HFFc6 (cell line): Measurements from ENCODE around the gene KRT84. TPM values are rescaled to one million over a fixed set of nuclear protein-coding genes. Genes with fewer than 3 reads are reported as not detected.

Experiments used
- DNase-seq: peaks from one replicate; pipeline ENCODE4 v3.0.0-alpha.2; 2018
- H3K27ac Mint-ChIP-seq: 2 replicates; pipeline ENCODE4 v1.8.0; 2020; ENCODE audit warnings: mild to moderate bottlenecking, mixed read lengths
- H3K27me3 Mint-ChIP-seq: 2 replicates; pipeline ENCODE4 v1.8.0; 2021; ENCODE audit warnings: mild to moderate bottlenecking, moderate library complexity, mixed read lengths; ENCODE audit not compliant: insufficient read depth
- H3K36me3 Mint-ChIP-seq: 2 replicates; pipeline ENCODE4 v1.8.0; 2021; ENCODE audit warnings: low read depth, mixed read lengths
- H3K4me1 Mint-ChIP-seq: 2 replicates; pipeline ENCODE4 v1.8.0; 2020; ENCODE audit warnings: low read depth, mixed read lengths
- H3K4me3 Mint-ChIP-seq: 2 replicates; pipeline ENCODE4 v1.8.0; 2020; ENCODE audit warnings: mild to moderate bottlenecking, moderate library complexity, mixed read lengths
- H3K9me3 Mint-ChIP-seq: 2 replicates; pipeline ENCODE4 v1.8.0; 2020; ENCODE audit warnings: mild to moderate bottlenecking, mixed read lengths
- CTCF ChIP-seq: fragments of 200-600 bp; sonication (generic); IDR thresholded peaks from 2 replicates; pipeline ENCODE4 v1.5.0; 2021; ENCODE audit warnings: antibody characterized with exemption, mild to moderate bottlenecking
- total RNA-seq, 6 experiments: library from RNA; stranded (reverse); fragmentation: NEBNext Ultra II Directional; extraction: Animal tissue kit (Norgen Biotek cat#: 25700); gene quantifications; 2 replicates in 1 of 6; 3 replicates in 5 of 6; pipeline ENCODE4 v1.2.3, GENCODE V29; 2021

Gene KRT84
- total RNA-seq, 6 experiments from 2014 or later = not detected

DNA sequence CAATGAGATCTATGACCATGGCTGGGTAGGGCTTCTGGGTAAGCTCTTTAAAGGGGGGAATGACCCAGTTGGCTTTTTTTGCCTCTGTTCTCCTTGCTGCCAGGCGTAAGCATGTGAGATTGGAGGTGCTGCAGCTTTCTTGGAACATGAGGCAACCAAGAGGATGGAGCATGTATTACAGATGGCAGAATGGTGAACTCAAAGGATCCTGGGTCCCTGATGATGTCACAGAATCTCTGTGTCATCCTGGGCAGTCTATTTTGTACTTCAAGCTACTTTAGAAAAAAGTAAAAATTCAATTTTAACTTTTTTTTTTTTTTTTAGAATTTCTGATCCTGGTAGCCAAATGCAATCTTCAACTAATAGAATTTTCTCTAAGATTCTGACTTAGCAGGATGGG lies 12.7 kb upstream of the KRT84 start:
- TF ChIP-seq CTCF = peak; percentile 13; the same call in 1 of the 2 replicates
- no peaks in the 10 kb centered on the region for H3K4me1 Mint-ChIP-seq
- no peaks in the 10 kb centered on the region for H3K9me3 Mint-ChIP-seq
- DNase-seq = no peak
- H3K27ac Mint-ChIP-seq = no peak overlapping the region
- no peak overlapping the region for H3K4me3 Mint-ChIP-seq
- no peaks in the 10 kb centered on the region for H3K36me3 Mint-ChIP-seq
- H3K27me3 Mint-ChIP-seq = peaks cover 39% of the 10 kb centered on the region

- no peak overlapping the region for H3K4me3 Mint-ChIP-seq
- H3K36me3 Mint-ChIP-seq = no peaks in the 10 kb centered on the region
- TF ChIP-seq CTCF = no peak
- no peaks in the 10 kb centered on the region for H3K4me1 Mint-ChIP-seq
- H3K9me3 Mint-ChIP-seq = no peaks in the 10 kb centered on the region
- no peak overlapping the region for H3K27ac Mint-ChIP-seq
- no peak for DNase-seq
- peaks cover 37% of the 10 kb centered on the region for H3K27me3 Mint-ChIP-seq
Observed at GRCh38 chr12:52396656-52397055, 11.2 kb upstream of the KRT84 start.

GRCh38 chr12:52395761-52396434 lies 10.4 kb upstream of the KRT84 start:
- DNase-seq = no peak
- Mint-ChIP-seq H3K4me3 (no peak overlapping the region), H3K27me3 (peaks cover 35% of the 10 kb centered on the region), H3K9me3 (no peaks in the 10 kb centered on the region), H3K36me3 (no peaks in the 10 kb centered on the region), H3K4me1 (no peaks in the 10 kb centered on the region), H3K27ac (no peak overlapping the region)
- peak; percentile 70 for TF ChIP-seq CTCF

DNA sequence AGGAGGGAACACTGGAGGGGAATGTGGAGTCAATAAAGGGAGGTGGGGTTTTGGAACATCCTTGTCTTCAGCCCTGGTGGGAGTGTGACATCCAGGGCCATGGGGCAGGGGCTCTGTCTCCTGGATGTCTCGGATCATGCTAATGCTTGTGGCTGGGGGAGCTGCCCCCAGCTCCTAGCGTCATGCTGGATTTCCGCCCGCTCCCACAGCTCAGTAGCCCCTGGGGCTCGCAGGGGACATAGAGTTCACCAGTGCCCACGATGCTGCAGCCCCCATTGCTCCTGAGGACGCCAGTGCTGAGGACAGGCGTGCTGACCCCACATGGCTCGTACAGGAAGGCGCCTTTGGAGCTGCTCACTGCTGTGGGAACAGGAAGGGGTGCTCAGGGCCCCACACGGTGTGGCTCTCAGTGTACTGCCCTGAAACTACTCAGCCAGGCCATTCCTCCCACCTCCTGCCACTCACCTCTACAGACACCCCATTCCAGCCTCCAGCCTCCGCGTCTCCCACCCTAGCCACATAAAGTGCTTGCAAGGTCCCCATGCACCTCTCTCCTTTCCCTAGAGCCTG lies 9.5 kb upstream of the KRT84 start:
- H3K9me3 Mint-ChIP-seq = no peaks in the 10 kb centered on the region
- no peak for TF ChIP-seq CTCF
- no peak overlapping the region for H3K27ac Mint-ChIP-seq
- H3K4me1 Mint-ChIP-seq = no peaks in the 10 kb centered on the region
- H3K4me3 Mint-ChIP-seq = no peak overlapping the region
- no peak for DNase-seq
- peaks cover 31% of the 10 kb centered on the region for H3K27me3 Mint-ChIP-seq
- H3K36me3 Mint-ChIP-seq = no peaks in the 10 kb centered on the region

- no peaks in the 10 kb centered on the region for H3K9me3 Mint-ChIP-seq
- H3K4me1 Mint-ChIP-seq = no peaks in the 10 kb centered on the region
- DNase-seq = no peak
- no peak overlapping the region for H3K4me3 Mint-ChIP-seq
- H3K36me3 Mint-ChIP-seq = no peaks in the 10 kb centered on the region
- peaks cover 31% of the 10 kb centered on the region for H3K27me3 Mint-ChIP-seq
- no peak for TF ChIP-seq CTCF
- H3K27ac Mint-ChIP-seq = no peak overlapping the region
Observed at GRCh38 chr12:52392465-52393007, 7.1 kb upstream of the KRT84 start.
